Posterior vena cava (tissue), 2 donors: Measurements from ENCODE around the gene DCAF8. TPM values are rescaled to one million over a fixed set of nuclear protein-coding genes. Genes with fewer than 3 reads are reported as not detected.
A peak's percentile ranks its signal among the peaks of the same experiment; 100 is the strongest.

ENCODE experiments used
- DNase-seq: peaks from one replicate; pipeline ENCODE4 v3.0.0-alpha.2; 2020; ENCODE audit warnings: low spot score
- intact Hi-C, 2 donors: fragments of 100-400 bp; cut with DNase I; formaldehyde crosslinking; loops; one replicate each; pipeline versions ENCODE4 v1.14.1 to v1.14.2; 2022 to 2023
- total RNA-seq, 2 donors: library from RNA; stranded (reverse); fragmentation: NEBNext Ultra II Directional; extraction: Animal tissue kit (Norgen Biotek cat#: 25700); gene quantifications; one replicate each; pipeline ENCODE4 v1.2.1, GENCODE V29; 2021
- donor health status: DM: yes; HTN: yes; CAD: no.
- donor health status: DM: yes; HTN: yes; CAD: no.

DCAF8 gene
- total RNA-seq, 2 donors from 2014 or later: 95.3 to 95.5 TPM

DNA sequence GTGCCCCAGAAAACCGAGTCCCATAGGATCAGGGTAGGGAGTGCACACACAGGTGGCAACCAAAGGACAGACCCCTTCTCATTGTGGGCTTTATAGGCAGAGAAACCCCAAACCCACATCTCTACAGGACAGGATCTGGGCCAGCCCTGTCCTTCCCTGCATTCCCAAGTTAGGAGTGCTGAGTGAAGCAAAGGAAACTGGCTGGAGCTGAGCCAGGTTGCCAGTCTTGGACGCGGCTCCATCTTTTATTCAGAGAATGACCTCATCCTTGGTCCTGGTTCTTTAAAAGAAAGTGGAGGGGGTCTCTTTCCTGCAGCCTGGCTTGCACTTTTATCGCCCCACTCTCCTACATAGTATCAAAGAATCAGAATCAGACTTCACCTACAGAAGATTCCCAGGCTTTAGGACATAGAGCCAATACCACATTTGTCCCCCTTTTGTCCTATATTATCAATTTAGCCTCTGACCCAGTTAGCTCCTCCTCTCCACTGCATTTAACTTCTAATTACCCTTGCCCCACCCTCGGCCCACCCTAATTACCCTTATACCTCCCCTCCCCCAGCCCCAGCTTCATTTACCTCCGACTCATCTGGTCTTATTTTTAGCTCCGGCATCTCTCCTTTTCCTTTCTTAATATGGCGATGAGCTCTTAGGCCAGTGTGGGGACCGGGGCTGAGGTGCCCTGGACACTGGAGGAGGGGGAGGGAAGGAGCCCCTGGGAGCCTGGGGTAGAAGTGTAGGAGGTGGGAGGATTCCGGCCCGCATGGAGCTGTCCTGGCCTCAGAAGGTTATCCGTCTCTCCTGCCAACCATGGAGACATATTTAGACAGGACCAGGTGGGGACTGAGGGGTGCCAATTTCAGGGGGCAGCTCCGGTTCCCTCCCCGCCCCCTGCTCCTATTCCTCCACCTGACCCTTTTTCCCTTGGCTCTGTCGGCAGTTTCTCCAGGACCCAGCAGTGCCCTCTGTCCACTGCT, 72.4 kb downstream of the DCAF8 start, which contains the start of gene CASQ1:
CASQ1 (plus strand) TSS at position 927 of the 977 bp plus-strand sequence. CDS start 177 bp downstream, outside the sequence.
- intact Hi-C loops: loop anchor here (10.0 kb wide), 2 partner anchors 65 to 85 kb away; no protein-coding TSS in a partner anchor
- DNase-seq: peak; percentile 5

DNA sequence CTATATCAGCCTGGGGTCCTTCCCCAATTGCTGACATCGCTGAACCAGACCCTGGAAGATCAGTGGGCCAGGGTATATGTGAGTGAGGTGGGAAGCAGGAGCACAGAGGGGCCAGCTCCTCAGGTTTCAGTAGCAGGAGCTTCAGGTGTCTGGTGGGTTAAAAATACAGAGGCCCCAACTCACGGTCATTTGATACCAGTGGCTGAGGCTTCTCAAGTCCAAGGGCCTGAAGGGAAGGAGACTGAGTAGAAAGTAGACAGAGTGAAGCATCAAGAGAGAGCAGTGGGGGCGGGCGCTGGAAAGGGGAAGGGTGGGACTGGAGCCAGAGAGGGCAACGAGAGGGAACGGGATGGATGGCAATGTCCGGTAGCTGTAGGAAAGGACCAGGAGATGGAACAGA, 74.0 kb downstream of the DCAF8 start:
- intact Hi-C loops: no loop called here

DNA sequence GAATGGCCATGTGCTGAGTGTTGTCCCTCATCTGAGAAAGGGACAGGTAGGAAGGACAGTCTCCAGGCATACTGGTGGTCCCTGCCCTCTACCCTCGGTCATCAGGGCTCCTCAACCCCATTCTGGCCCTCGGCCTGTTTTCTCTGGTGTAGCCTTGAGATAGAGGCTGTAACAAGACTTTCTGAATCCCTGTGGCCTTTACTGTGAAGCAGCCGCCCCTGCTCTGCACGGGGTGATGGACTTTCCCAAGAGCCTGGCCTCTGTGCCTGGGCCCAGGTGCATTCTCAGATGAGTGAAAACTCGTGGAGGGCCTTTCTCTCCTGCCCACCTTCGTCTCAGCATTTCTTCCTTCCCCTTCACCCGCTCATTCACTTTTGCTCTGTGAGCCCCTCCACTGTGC, 74.9 kb downstream of the DCAF8 start:
- intact Hi-C loops: no loop called here
- no peak for DNase-seq

More for the DNA sequence above, 74.0 kb downstream of the DCAF8 start:
- no peak for DNase-seq

DNA sequence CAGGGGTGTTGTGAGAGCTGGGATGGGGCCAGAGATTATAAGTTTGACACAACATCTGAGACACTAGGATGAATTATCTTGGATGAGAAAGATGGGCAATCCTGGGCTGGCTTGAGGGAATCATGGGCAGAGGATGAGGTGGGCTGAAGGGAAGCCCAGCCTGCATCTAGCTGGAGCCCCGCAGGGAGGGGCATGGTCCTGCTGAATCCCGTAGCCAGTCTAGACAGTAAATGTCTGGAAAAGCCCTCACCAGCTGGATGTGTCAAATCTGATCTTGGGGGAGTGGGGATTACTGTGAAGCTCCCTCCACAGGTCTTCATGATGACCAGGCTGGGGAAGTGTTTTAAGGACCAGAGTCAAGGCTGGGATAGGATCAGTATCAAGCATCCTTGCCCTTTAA, 75.6 kb downstream of the DCAF8 start:
- DNase-seq: no peak
- intact Hi-C loops: no loop called here

DNA sequence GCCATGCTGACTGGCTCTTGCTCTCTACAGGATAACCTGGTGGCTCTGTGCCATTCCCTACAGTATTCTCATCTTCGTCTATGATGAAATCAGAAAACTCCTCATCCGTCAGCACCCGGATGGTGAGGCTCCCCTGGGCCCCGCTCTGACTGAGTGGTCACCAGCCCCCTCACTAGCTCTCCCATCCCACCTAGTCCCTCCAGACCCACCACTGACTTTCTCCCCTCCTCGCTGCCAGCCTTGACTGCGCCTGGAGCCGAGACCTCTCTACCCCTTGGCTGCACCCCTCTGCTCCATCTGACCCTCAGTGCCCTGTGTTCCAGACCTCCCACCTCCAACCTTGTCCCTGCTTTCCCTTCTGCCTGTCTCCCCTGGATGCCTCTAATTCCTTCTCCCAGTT, 76.1 kb downstream of the DCAF8 start:
- no peak for DNase-seq
- intact Hi-C loops: no loop called here

DNA sequence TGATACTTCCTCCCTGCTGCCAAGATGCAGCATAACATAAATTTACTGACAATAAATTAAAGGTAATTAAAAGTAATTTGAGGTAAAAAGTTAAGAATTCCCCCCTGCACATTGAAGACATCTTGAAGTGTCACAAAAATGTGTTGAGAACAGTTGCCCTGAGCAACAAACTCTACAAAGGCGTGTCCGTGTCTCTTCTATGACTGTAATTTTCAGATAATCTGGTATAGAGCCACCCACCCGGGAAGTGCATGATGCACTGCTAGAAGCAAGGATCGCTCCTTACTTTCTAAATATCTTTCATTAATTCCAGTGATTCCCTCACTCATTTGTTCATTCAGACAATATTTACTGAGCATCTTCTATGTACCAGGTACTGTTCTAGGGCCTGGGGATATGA, 83.0 kb downstream of the DCAF8 start:
- intact Hi-C loops: no loop called here
- DNase-seq: no peak

DNA sequence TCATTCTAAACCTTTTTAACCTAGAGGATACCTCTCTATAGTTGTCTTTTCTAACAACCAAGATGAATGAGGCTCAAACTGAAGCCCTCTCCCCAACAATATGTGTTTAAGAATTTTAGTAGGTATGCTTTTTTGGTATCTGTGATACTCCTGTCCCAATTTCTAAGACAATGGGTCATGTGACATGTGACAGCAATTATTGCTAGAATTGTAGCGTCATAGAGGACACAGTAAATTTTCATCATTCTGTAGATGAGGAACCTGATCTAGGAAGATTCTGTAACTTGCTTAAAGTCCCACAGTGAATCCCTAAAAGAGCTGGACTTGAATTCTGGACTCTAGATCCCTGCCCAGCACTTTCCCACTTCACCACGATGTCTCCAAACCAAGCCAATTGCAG, 83.6 kb downstream of the DCAF8 start:
- no peak for DNase-seq
- intact Hi-C loops: no loop called here

DNA sequence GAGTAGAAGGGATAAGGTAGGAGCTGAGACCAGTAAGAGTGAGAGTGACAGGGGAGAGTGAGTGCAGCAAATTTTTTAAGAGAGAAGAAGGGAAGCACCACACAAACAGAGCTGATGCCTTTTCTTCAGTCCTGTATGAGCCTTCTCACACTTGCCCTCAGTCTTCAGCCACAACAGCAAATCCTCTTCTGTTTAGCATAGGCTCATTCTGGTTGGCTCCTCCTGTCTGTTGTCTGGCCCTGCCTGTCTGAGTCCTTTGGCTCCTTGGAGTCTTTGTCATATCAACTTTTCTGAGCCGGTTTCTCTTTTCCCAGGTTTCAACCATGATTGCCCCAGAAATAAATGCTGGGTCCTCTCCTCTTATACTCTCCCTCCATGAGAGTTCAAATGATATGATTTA, 84.7 kb downstream of the DCAF8 start:
- no peak for DNase-seq
- intact Hi-C loops: no loop called here

DNA sequence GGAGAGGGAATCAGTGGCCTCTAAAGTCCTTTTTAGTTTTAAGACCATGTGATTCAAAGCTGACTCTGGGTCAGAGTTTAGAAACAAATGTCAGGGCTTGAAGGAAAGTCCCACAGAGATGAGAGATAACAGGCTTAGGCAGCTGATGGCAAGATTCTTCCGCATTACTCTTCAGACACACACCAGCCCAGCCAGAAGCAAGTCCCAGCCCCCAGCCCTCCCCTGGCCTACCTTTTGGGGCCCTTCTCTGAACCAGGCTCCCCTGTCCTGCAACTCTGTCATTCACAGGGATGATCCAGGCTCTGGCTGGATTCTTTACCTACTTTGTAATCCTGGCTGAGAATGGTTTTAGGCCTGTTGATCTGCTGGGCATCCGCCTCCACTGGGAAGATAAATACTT, 85.1 kb downstream of the DCAF8 start:
- no peak for DNase-seq
- intact Hi-C loops: no loop called here

DNA sequence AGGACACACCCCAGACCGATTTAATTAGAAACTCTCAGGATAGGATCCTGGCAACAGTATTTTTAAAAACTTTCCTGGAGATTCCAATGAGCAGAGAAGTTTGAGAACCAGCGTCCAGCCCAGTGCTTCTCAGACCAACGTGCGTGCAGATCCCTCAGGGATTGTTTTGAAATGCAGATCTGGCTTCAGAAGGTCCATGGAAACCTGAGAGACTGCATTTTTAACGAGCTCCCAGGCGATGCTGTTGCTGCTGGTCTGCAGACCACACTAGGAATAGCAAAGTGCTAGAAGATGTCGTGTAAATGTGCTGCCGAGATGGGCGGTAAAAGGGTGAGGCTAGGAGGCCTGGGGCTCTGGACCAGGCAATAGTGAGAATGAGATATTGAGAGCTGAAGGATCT, 90.4 kb downstream of the DCAF8 start:
- DNase-seq: no peak
- intact Hi-C loops: no loop called here

DNA sequence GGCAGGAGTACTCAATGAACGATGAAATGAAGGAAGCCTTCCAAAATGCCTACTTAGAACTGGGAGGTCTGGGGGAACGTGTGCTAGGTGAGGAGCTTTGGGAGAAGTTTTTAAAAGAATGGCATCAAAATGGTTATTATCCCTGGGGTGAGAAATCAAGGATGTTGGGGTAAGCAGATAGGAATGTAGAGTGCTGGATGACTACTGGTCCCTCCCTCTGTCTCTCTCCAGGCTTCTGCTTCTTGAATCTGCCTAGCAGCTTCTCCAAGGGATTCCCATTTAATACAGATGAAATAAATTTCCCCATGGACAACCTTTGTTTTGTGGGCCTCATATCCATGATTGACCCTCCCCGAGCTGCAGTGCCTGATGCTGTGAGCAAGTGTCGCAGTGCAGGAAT, 91.0 kb downstream of the DCAF8 start:
- DNase-seq: no peak
- intact Hi-C loops: no loop called here

DNA sequence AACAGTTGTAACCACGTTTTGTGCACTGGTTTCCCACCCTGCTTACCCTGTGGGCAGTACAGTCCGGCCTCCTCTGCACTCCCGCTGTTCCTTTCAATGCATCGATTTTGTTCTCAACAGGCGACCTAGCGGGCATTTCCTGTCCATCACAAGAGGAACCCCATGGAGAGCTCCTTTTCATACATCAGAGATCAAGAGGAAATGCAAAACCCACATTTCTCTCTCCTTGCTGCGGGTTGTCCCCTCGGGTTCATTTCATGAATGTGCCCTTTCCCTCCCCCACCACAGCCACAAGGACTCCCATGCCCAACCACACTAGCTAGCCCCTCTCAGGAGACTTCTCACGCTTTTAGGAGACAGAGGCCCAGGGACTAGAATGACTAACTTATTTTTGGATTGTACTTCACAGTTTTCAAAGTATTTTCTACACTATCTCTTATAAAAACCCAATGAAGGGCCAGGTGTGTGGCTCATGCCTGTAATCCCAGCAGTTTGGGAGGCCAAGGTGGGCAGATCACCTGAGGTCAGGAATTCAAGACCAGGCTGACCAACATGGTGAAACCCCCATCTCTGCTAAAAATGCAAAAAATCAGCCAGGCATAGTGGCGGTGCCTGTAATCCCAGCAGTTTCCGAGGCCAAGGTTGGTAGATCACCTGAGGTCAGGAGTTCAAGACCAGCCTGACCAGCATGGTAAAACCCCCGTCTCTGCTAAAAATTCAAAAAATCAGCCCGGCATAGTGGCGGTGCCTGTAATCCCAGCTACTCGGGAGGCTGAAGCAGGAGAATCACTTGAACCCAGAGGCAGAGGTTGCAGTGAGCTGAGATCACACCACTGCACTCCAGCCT, 92.6 kb downstream of the DCAF8 start:
- no peak for DNase-seq
- intact Hi-C loops: no loop called here

DNA sequence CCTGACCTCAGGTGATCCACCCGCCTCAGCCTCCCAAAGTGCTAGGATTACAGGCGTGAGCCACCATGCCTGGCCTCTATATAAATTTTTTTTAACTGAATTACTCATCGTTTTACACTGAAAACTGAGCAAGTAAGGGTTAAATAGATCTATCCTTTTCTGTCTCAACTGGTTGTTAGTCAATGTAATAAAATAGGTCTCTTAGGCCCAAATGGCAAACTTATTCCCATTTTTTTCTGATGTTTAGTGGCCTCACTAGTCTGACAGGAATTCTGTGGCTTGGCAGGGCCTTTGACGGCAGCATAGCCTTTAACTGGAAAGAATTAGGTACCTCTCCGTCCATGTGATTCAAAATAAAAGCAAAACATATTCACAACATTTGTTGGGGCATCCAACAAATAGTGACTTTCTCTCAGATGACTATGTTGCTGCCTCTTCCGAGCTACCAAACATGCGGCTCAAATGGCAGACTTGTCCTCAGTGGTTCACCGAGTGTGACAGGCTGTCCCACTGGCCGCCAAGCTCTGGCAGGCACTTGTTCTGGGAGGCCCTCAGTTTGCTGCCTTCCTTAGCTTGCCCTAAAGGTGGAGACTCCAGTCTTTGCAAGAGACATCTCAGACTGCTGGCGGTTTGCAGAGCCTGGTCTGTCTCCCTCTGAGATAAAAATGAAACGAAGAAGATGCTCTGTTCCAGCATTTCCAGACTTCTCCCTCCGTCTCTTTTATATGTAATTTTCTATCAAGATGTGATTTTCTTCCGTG, 93.6 kb downstream of the DCAF8 start:
- intact Hi-C loops: no loop called here
- DNase-seq: no peak

DNA sequence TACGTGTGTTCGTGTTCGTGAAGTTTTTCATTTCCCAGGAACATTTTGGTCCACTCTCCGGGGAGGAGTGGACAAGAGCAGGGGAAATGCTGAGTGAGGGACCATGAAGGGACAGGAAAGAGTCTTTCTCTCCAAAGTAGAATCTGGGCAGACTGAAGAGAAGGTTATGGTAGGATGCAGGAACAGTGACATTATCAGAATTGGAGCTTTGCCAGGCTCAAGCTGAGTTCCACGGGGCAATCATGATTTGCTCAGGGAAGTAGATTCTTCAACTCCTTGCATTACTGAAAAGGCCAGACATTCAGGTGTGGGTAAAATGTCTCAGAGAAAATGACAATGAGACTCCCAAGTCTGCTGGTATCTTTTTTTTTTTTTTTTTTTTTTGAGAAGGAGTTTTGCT, 94.3 kb downstream of the DCAF8 start:
- intact Hi-C loops: no loop called here

DNA sequence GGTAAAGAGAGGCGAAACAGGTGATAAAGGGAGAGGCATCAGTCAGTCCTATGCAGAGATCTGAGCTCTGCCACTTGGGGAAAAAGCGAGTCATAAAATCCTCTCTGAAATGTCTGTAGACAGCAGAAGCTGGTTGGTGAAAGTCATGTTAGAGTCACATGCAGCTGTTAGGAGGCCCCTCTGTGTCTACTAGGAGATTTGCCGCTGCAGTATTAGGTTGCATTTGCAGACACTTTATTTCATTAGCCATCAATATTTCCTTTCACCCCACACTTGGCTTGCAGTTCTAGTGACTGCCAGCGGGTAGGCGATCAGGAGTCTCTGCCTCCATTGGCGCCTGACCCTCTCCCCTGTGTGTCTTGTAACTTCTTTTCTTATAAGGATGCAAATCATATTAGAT, 94.8 kb downstream of the DCAF8 start:
- intact Hi-C loops: no loop called here
- DNase-seq: no peak

More for the DNA sequence above, 94.3 kb downstream of the DCAF8 start:
- no peak for DNase-seq

DNA sequence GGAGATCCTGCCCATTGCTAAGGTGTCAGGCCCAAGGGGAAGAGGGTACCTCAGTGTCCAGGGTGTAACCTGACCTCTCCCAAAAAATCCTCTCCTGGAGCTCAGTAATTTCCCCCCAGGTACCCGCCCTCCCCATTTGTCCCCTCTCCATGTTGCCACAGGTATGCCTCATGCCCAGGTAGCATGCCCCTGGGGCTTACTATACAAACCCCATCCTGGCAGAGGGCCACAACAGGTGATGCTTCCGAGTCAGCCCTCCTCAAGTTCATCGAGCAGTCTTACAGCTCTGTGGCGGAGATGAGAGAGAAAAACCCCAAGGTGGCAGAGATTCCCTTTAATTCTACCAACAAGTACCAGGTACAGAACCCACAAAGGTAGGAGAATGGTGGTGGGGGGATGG, 95.3 kb downstream of the DCAF8 start:
- DNase-seq: no peak
- intact Hi-C loops: no loop called here

DNA sequence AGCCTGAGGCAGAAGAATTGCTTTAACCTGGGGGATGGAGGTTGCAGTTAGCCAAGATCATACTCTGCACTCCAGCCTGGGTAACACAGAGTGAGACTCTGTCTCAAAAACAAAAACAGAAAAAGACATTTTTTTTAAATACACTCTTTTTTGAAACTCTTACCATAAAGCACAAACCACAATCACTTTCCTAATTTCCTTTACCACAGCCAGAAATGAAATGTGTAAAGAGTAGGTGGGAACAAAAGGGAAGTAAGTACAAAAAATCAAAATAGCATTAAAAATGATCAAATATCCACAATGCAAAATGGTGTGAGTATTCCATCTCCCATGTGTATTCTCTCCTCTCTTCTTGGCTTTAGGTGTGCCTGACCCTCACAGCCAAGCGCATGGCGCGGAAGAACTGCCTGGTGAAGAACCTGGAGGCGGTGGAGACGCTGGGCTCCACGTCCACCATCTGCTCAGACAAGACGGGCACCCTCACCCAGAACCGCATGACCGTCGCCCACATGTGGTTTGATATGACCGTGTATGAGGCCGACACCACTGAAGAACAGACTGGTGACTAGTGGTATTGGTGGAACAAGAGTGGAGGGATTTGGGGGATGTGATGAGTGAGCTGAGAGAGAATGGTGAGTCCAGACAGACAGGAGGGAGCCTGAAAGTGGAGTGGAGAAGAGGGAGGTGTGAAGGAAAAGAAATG, 96.0 kb downstream of the DCAF8 start:
- intact Hi-C loops: no loop called here
- no peak for DNase-seq
